Left ventricle myocardium inferior (tissue), 1 donor: ENCODE measurements around the gene LOXHD1. TPM values are rescaled to one million over a fixed set of nuclear protein-coding genes. Genes with fewer than 3 reads are reported as not detected.

Experiments
- DNase-seq: peaks from one replicate; pipeline ENCODE4 v3.0.0-alpha.2; 2020
- H3K27ac ChIP-seq: fragments of 200-600 bp; replicated peaks from 2 replicates; pipeline ENCODE4 v1.8.0; 2021
- H3K27me3 ChIP-seq: fragments of 200-600 bp; 2 replicates; pipeline ENCODE4 v1.8.0; 2021; ENCODE audit warnings: low read depth
- H3K36me3 ChIP-seq: fragments of 200-600 bp; 2 replicates; pipeline ENCODE4 v1.8.0; 2021
- H3K4me1 ChIP-seq: fragments of 200-600 bp; 2 replicates; pipeline ENCODE4 v1.8.0; 2021
- H3K4me3 ChIP-seq: fragments of 200-600 bp; 2 replicates; pipeline ENCODE4 v1.8.0; 2021; ENCODE audit warnings: mild to moderate bottlenecking, moderate library complexity
- H3K9me3 ChIP-seq: fragments of 200-600 bp; replicated peaks from 2 replicates; pipeline ENCODE4 v1.8.0; 2021
- CTCF ChIP-seq: fragments of 200-600 bp; IDR thresholded peaks from 2 replicates; pipeline ENCODE4 v1.8.0; 2021; ENCODE audit warnings: antibody characterized with exemption, mild to moderate bottlenecking, borderline replicate concordance
- intact Hi-C: fragments of 100-400 bp; cut with micrococcal nuclease; formaldehyde crosslinking; loops from one replicate; pipeline ENCODE4 v1.11.0; 2022
- total RNA-seq: library from RNA; stranded (reverse); fragmentation: NEBNext Ultra II Directional; extraction: Animal tissue kit (Norgen Biotek cat#: 25700); gene quantifications from one replicate; pipeline ENCODE4 v1.2.1, GENCODE V29; 2021
- donor health status: DM: no; HTN: yes; CAD: no; lungs with severe emphysema.

Gene LOXHD1
- total RNA-seq, 1 donor from 2014 or later: 0.49 TPM

DNA sequence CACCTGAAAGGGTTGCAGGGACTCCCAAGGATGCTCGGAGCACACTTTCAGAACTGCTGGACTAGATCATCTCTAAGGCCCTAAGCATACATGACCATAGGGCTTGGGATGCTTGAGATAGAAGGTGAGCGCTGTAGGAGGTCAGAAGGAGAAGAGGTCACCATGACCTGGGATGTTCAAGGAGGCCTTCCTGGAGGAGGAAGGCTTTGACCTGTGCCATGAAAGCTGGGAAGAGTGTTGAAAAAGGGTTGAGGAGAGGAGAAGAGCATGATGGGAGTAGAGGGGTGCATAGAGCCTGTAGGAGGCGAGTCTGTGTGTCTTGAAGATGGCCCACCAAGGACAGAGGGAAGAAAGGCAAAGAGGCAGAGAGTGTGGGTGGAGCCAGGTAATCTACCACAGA lies 222.4 kb downstream of the LOXHD1 start:
- Histone ChIP-seq H3K27ac (no peak overlapping the region), H3K9me3 (no peaks in the 10 kb centered on the region), H3K4me1 (no peaks in the 10 kb centered on the region), H3K4me3 (no peak overlapping the region), H3K27me3 (no peaks in the 10 kb centered on the region), H3K36me3 (no peaks in the 10 kb centered on the region)
- intact Hi-C loops: no loop called here
- DNase-seq: no peak
- no peak for TF ChIP-seq CTCF

GRCh38 chr18:46433121-46433826 lies 223.7 kb downstream of the LOXHD1 start:
- H3K36me3 ChIP-seq: no peaks in the 10 kb centered on the region
- no peaks in the 10 kb centered on the region for H3K27me3 ChIP-seq
- H3K9me3 ChIP-seq: no peaks in the 10 kb centered on the region
- H3K4me3 ChIP-seq: no peak overlapping the region
- H3K4me1 ChIP-seq: no peaks in the 10 kb centered on the region
- no peak overlapping the region for H3K27ac ChIP-seq
- no peak for DNase-seq
- intact Hi-C loops: no loop called here
- TF ChIP-seq CTCF: no peak

GRCh38 chr18:46431522-46432171 lies 225.4 kb downstream of the LOXHD1 start:
- Histone ChIP-seq H3K9me3 (no peaks in the 10 kb centered on the region), H3K36me3 (no peaks in the 10 kb centered on the region), H3K27me3 (no peaks in the 10 kb centered on the region), H3K27ac (no peak overlapping the region), H3K4me3 (no peak overlapping the region), H3K4me1 (no peaks in the 10 kb centered on the region)
- DNase-seq: no peak
- intact Hi-C loops: no loop called here
- no peak for TF ChIP-seq CTCF

DNA sequence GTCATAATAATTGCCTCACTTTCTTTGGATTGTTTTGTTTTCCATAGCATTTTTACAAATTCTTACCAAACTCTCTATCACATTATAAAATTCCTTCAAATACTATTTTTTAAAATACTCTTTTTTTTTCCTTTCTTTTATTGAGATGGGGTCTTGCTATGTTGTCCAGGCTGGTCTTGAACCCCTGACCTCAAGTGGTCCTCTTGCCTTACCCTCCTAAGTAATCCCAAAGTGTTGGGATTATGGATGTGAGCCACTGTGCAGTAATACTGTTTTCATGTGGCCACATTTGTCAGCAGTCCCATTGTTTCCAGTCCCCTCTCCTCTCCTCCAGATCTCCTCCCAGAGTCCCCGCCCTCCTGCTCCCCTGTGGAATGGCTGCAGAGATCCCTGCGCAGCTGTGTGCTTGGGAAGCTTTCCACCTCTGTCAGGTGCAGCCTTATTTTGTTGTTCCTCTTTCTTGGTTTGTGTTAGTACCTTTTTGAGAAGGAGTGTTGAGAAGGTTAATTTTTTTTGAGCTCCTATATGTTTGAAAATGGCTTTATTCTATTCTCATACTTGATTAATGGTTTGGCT lies 227.3 kb downstream of the LOXHD1 start:
- H3K4me1 ChIP-seq: peaks cover 3% of the 10 kb centered on the region
- H3K36me3 ChIP-seq: no peaks in the 10 kb centered on the region
- no peak overlapping the region for H3K4me3 ChIP-seq
- no peaks in the 10 kb centered on the region for H3K9me3 ChIP-seq
- no peak for DNase-seq
- no peak for TF ChIP-seq CTCF
- intact Hi-C loops: no loop called here
- H3K27ac ChIP-seq: no peak overlapping the region
- H3K27me3 ChIP-seq: no peaks in the 10 kb centered on the region

GRCh38 chr18:46429130-46429529 lies 227.9 kb downstream of the LOXHD1 start:
- H3K4me1 ChIP-seq: peaks cover 5% of the 10 kb centered on the region
- intact Hi-C loops: no loop called here
- H3K36me3 ChIP-seq: no peaks in the 10 kb centered on the region
- no peak overlapping the region for H3K27ac ChIP-seq
- no peaks in the 10 kb centered on the region for H3K9me3 ChIP-seq
- no peaks in the 10 kb centered on the region for H3K27me3 ChIP-seq
- DNase-seq: no peak
- no peak overlapping the region for H3K4me3 ChIP-seq
- no peak for TF ChIP-seq CTCF
